PFSK-1 (cell line): ENCODE results near the gene GSAP.

Source experiments
- FOXP2 ChIP-seq: optimal IDR thresholded peaks from 2 replicates; pipeline ENCODE3; 2011; ENCODE audit warnings: borderline replicate concordance, control low read depth, inconsistent platforms; ENCODE audit not compliant: insufficient read depth; ENCODE audit errors: extremely low read length, extremely low read depth
- POLR2AphosphoS5 ChIP-seq: IDR thresholded peaks from 2 replicates; pipeline ENCODE4 v1.6.1; 2012; ENCODE audit warnings: low read depth, mild to moderate bottlenecking, control low read depth, low read length, moderate library complexity
- SIN3A ChIP-seq: IDR thresholded peaks from 2 replicates; pipeline ENCODE4 v1.6.1; 2012; ENCODE audit warnings: mild to moderate bottlenecking, low read length, moderate library complexity, borderline replicate concordance; ENCODE audit not compliant: insufficient read depth
- TAF1 ChIP-seq: IDR thresholded peaks from 2 replicates; pipeline ENCODE4 v1.6.1; 2012; ENCODE audit warnings: low read length, control low read depth, borderline replicate concordance; ENCODE audit not compliant: insufficient read depth
- TF ChIP-seq, protein P1 (sequence below), 2 experiments: IDR thresholded peaks; 2 replicates each; pipeline versions ENCODE4 v1.6.1 to v1.8.0; 2011 to 2012; ENCODE audit warnings: low read depth in 2 of 2, low read length in 2 of 2, control low read depth in 1 of 2, inconsistent platforms in 1 of 2, mild to moderate bottlenecking in 1 of 2, moderate library complexity in 1 of 2; ENCODE audit not compliant: insufficient read depth in 1 of 2

Gene GSAP

GRCh38 chr7:77456696-77457095 lies 40.5 kb upstream of the GSAP start:
- TF ChIP-seq TAF1 (no peak), SIN3A (no peak), FOXP2 (no peak), POLR2AphosphoS5 (no peak)
- TF ChIP-seq, protein P1, sequence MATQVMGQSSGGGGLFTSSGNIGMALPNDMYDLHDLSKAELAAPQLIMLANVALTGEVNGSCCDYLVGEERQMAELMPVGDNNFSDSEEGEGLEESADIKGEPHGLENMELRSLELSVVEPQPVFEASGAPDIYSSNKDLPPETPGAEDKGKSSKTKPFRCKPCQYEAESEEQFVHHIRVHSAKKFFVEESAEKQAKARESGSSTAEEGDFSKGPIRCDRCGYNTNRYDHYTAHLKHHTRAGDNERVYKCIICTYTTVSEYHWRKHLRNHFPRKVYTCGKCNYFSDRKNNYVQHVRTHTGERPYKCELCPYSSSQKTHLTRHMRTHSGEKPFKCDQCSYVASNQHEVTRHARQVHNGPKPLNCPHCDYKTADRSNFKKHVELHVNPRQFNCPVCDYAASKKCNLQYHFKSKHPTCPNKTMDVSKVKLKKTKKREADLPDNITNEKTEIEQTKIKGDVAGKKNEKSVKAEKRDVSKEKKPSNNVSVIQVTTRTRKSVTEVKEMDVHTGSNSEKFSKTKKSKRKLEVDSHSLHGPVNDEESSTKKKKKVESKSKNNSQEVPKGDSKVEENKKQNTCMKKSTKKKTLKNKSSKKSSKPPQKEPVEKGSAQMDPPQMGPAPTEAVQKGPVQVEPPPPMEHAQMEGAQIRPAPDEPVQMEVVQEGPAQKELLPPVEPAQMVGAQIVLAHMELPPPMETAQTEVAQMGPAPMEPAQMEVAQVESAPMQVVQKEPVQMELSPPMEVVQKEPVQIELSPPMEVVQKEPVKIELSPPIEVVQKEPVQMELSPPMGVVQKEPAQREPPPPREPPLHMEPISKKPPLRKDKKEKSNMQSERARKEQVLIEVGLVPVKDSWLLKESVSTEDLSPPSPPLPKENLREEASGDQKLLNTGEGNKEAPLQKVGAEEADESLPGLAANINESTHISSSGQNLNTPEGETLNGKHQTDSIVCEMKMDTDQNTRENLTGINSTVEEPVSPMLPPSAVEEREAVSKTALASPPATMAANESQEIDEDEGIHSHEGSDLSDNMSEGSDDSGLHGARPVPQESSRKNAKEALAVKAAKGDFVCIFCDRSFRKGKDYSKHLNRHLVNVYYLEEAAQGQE (IDR thresholded peaks at IDR 0.05; ENCODE audit: insufficient read depth in 1 of 2, low read depth in 2 of 2, low read length in 2 of 2): no peak

DNA sequence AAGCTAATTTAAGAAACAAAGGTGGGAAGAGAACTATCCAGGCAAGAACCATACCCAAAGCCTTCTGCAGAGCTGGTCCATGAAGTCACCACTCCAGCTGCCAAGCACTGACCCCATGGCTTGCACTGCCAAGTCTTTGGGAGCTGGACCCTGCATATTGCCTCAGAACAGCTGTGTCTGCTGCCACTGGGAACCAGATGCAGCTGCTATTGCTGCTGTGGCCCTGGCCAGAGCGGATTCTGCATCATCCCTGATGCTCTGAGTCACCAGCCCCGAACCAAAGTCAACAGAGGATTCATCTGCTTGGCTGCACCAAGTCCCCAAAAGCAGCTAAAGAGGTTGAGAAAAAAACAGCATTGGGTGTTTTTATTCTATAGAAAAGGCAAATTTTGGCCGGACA lies 39.2 kb upstream of the GSAP start:
- no peak for TF ChIP-seq SIN3A
- TF ChIP-seq, protein P1 (IDR thresholded peaks at IDR 0.05; ENCODE audit: insufficient read depth in 1 of 2, low read depth in 2 of 2, low read length in 2 of 2): no peak
- TF ChIP-seq FOXP2: no peak
- no peak for TF ChIP-seq POLR2AphosphoS5
- TF ChIP-seq TAF1: no peak

DNA sequence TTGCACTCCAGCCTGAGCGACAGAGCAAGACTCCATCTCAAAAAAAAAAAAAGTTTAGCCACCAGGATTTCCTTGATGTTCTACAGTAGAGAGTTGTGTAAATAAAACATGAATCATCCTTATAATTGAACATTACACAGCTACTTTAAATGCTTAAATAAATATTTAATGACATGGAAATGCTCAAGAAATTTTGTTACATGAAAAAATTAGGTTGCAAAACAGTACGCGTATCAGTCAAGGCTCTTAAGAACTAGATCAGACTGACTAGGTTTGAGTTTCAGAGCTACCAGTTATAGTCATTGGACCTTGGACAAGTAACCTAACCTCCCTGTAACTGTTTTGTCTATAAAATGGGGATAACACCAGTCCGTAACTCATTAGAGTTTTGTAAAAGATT lies 38.7 kb upstream of the GSAP start:
- TF ChIP-seq FOXP2: no peak
- TF ChIP-seq TAF1: no peak
- TF ChIP-seq POLR2AphosphoS5: no peak
- TF ChIP-seq SIN3A: no peak
- TF ChIP-seq, protein P1 (IDR thresholded peaks at IDR 0.05; ENCODE audit: insufficient read depth in 1 of 2, low read depth in 2 of 2, low read length in 2 of 2): no peak

- TF ChIP-seq SIN3A: no peak
- TF ChIP-seq FOXP2: no peak
- TF ChIP-seq, protein P1 (IDR thresholded peaks at IDR 0.05; ENCODE audit: insufficient read depth in 1 of 2, low read depth in 2 of 2, low read length in 2 of 2): no peak
- no peak for TF ChIP-seq TAF1
Observed at GRCh38 chr7:77453531-77453930, 37.4 kb upstream of the GSAP start.

GRCh38 chr7:77450613-77451012 lies 34.5 kb upstream of the GSAP start:
- TF ChIP-seq, protein P1 (IDR thresholded peaks at IDR 0.05; ENCODE audit: insufficient read depth in 1 of 2, low read depth in 2 of 2, low read length in 2 of 2): no peak
- TF ChIP-seq FOXP2 (no peak), TAF1 (no peak)
